H1 (cell line): ENCODE data around the gene CCL7. TPM values are rescaled to one million over a fixed set of nuclear protein-coding genes. Genes with fewer than 3 reads are reported as not detected.
A peak's percentile ranks its signal among the peaks of the same experiment; 100 is the strongest.

Experiments used
- CTCF ChIA-PET: fragments of 300-600 bp; sonication (Branson Sonifier 250); formaldehyde crosslinking; loops from one replicate; lab custom pipeline; 2021; ENCODE audit not compliant: partially characterized antibody; lab: Charles Lee
- POLR2A ChIA-PET: fragments of 300-600 bp; sonication (Branson Sonifier 250); formaldehyde crosslinking; loops from one replicate; lab custom pipeline; 2021; ENCODE audit warnings: inconsistent platforms; ENCODE audit not compliant: partially characterized antibody; lab: Charles Lee
- DNase-seq, 2 experiments: peaks; one replicate each; pipeline versions ENCODE4 v3.0.0 to v3.0.0-alpha.2; 2010 to 2022; ENCODE audit warnings: low spot score in 2 of 2, low read depth in 1 of 2, mixed read lengths in 1 of 2
- FAIRE-seq: peaks from 2 replicates; lab custom pipeline; 2011; peaks lifted over from hg19 to GRCh38; lab: Jason Lieb, UNC
- H2AFZ ChIP-seq: 2 replicates; pipeline ENCODE4 v1.8.1; 2012; ENCODE audit warnings: low read length, inconsistent platforms
- H2AK5ac ChIP-seq: 2 replicates; pipeline ENCODE4 v1.6.1; 2013; ENCODE audit warnings: low read depth, low read length
- H2BK120ac ChIP-seq: replicated peaks from 2 replicates; pipeline ENCODE3; 2013; ENCODE audit warnings: low read depth, low read length, inconsistent platforms
- H2BK12ac ChIP-seq: 2 replicates; pipeline ENCODE4 v1.6.1; 2013; ENCODE audit warnings: low read depth, low read length
- H2BK15ac ChIP-seq: 2 replicates; pipeline ENCODE4 v1.6.1; 2013; ENCODE audit warnings: low read length
- H2BK20ac ChIP-seq: 2 replicates; pipeline ENCODE4 v1.6.1; 2013; ENCODE audit warnings: low read length
- H2BK5ac ChIP-seq: 2 replicates; pipeline ENCODE4 v1.6.1; 2013; ENCODE audit warnings: low read depth, low read length
- H3K14ac ChIP-seq: 2 replicates; pipeline ENCODE4 v1.6.1; 2013; ENCODE audit warnings: inconsistent platforms; ENCODE audit not compliant: insufficient read length
- H3K18ac ChIP-seq: 2 replicates; pipeline ENCODE4 v1.6.1; 2013; ENCODE audit warnings: low read length; ENCODE audit errors: extremely low read depth
- H3K23ac ChIP-seq: 2 replicates; pipeline ENCODE4 v1.6.1; 2013; ENCODE audit warnings: inconsistent platforms; ENCODE audit not compliant: insufficient read length
- H3K23me2 ChIP-seq: 2 replicates; pipeline ENCODE4 v1.6.1; 2013; ENCODE audit warnings: low read depth, low read length
- H3K27ac ChIP-seq: 2 replicates; pipeline ENCODE4 v1.6.1; 2011; ENCODE audit warnings: low read depth, low read length, inconsistent platforms
- H3K27me3 ChIP-seq, 4 experiments: replicated peaks in 1 of 4; 1 replicate in 1 of 4; 2 replicates in 3 of 4; pipeline versions ENCODE4 v1.6.1 to v1.8.1; 2011 to 2013; ENCODE audit warnings: low read length in 3 of 4, mild to moderate bottlenecking in 3 of 4, inconsistent platforms in 2 of 4, mixed read lengths in 2 of 4, moderate library complexity in 1 of 4; ENCODE audit not compliant: control insufficient read depth in 3 of 4, insufficient read depth in 3 of 4; ENCODE audit errors: extremely low read depth in 1 of 4
- H3K36me3 ChIP-seq, 4 experiments: 2 replicates each; pipeline versions ENCODE4 v1.6.1 to v1.8.1; 2011 to 2013; ENCODE audit warnings: mild to moderate bottlenecking in 4 of 4, low read length in 3 of 4, moderate library complexity in 2 of 4, control low read depth in 1 of 4, inconsistent platforms in 1 of 4; ENCODE audit not compliant: insufficient read depth in 4 of 4, control insufficient read depth in 2 of 4
- H3K4ac ChIP-seq: replicated peaks from 2 replicates; pipeline ENCODE3; 2013; ENCODE audit warnings: low read length, low read depth, mixed read lengths, inconsistent platforms; ENCODE audit not compliant: insufficient read length
- H3K4me1 ChIP-seq, 4 experiments: replicated peaks in 1 of 4; 1 replicate in 1 of 4; 2 replicates in 3 of 4; pipeline versions ENCODE4 v1.6.1 to v1.8.1; 2011 to 2013; ENCODE audit warnings: low read length in 3 of 4, inconsistent platforms in 2 of 4, mixed read lengths in 1 of 4; ENCODE audit not compliant: insufficient read depth in 4 of 4, control insufficient read depth in 3 of 4
- H3K4me2 ChIP-seq, 2 experiments: 2 replicates each; pipeline versions ENCODE4 v1.6.1 to v1.8.1; 2011 to 2013; ENCODE audit warnings: low read depth in 2 of 2, low read length in 2 of 2, control low read depth in 1 of 2, inconsistent platforms in 1 of 2, mild to moderate bottlenecking in 1 of 2; ENCODE audit not compliant: insufficient read depth in 1 of 2
- H3K4me3 ChIP-seq, 4 experiments: fragments of 200-600, 300-600 bp in 1 of 4; sonication (generic), shearing (Covaris generic), sonication (Bioruptor Twin) in 1 of 4; 2 replicates each; pipeline versions ENCODE4 v1.5.1 to v1.8.1; 2011 to 2016; ENCODE audit warnings: low read length in 4 of 4, low read depth in 3 of 4, control low read depth in 2 of 4, inconsistent platforms in 2 of 4, mild to moderate bottlenecking in 2 of 4, mixed read lengths in 1 of 4, moderate library complexity in 1 of 4; ENCODE audit not compliant: insufficient read depth in 2 of 4; ENCODE audit errors: extremely low read depth in 1 of 4
- H3K56ac ChIP-seq: replicated peaks from 2 replicates; pipeline ENCODE3; 2013; ENCODE audit warnings: low read depth, mild to moderate bottlenecking, mixed read lengths, low read length, inconsistent platforms; ENCODE audit not compliant: insufficient read length
- H3K79me1 ChIP-seq: 2 replicates; pipeline ENCODE4 v1.6.1; 2013; ENCODE audit warnings: low read depth, low read length, control low read depth
- H3K79me2 ChIP-seq, 2 experiments: 2 replicates each; pipeline versions ENCODE4 v1.6.1 to v1.8.1; 2012 to 2013; ENCODE audit warnings: low read length in 2 of 2, mild to moderate bottlenecking in 2 of 2, inconsistent platforms in 1 of 2; ENCODE audit not compliant: insufficient read depth in 2 of 2, control insufficient read depth in 1 of 2
- H3K9ac ChIP-seq, 4 experiments: replicated peaks in 1 of 4; 1 replicate in 1 of 4; 2 replicates in 3 of 4; pipeline versions ENCODE4 v1.6.1 to v1.8.1; 2011 to 2013; ENCODE audit warnings: low read depth in 3 of 4, low read length in 3 of 4, control low read depth in 2 of 4, mild to moderate bottlenecking in 2 of 4, moderate library complexity in 2 of 4, inconsistent platforms in 1 of 4; ENCODE audit errors: extremely low read depth in 1 of 4
- H3K9me3 ChIP-seq, 2 experiments: 2 replicates each; pipeline versions ENCODE4 v1.6.1 to v1.8.1; 2012 to 2013; ENCODE audit warnings: mild to moderate bottlenecking in 2 of 2, moderate library complexity in 2 of 2, control low read depth in 1 of 2, inconsistent platforms in 1 of 2, low read depth in 1 of 2, low read length in 1 of 2, mixed read lengths in 1 of 2; ENCODE audit not compliant: insufficient read depth in 2 of 2
- H4K20me1 ChIP-seq, 2 experiments: replicated peaks in 1 of 2; 2 replicates each; pipeline versions ENCODE3 to v1.8.1; 2011 to 2013; ENCODE audit warnings: inconsistent platforms in 2 of 2, low read length in 2 of 2, mild to moderate bottlenecking in 1 of 2; ENCODE audit not compliant: insufficient read depth in 2 of 2, control insufficient read depth in 1 of 2
- H4K5ac ChIP-seq: 2 replicates; pipeline ENCODE4 v1.6.1; 2013; ENCODE audit warnings: low read length, low read depth, mixed read lengths, inconsistent platforms; ENCODE audit not compliant: insufficient read length
- H4K8ac ChIP-seq: 2 replicates; pipeline ENCODE4 v1.8.0; 2013; ENCODE audit warnings: mild to moderate bottlenecking, moderate library complexity, low read length, inconsistent platforms; ENCODE audit not compliant: insufficient read depth; ENCODE audit errors: extremely low read depth
- H4K91ac ChIP-seq: replicated peaks from 2 replicates; pipeline ENCODE3; 2013; ENCODE audit warnings: low read length, mixed read lengths, inconsistent platforms; ENCODE audit not compliant: insufficient read length
- GABPA ChIP-seq: IDR thresholded peaks from 2 replicates; pipeline ENCODE4 v1.6.1; 2011; ENCODE audit warnings: mild to moderate bottlenecking, low read length, moderate library complexity, borderline replicate concordance; ENCODE audit not compliant: insufficient read depth
- GTF2F1 ChIP-seq: IDR thresholded peaks from 2 replicates; pipeline ENCODE4 v1.6.1; 2012; ENCODE audit warnings: low read depth, low read length, improper control_type of control experiment, borderline replicate concordance
- MAFK ChIP-seq: IDR thresholded peaks from 2 replicates; pipeline ENCODE4 v1.6.1; 2012; ENCODE audit warnings: low read depth, mild to moderate bottlenecking, improper control_type of control experiment, low read length
- POU5F1 ChIP-seq: IDR thresholded peaks from 2 replicates; pipeline ENCODE4 v1.6.1; 2011; ENCODE audit warnings: low read depth, mild to moderate bottlenecking, low read length, moderate library complexity
- SP2 ChIP-seq: IDR thresholded peaks from 2 replicates; pipeline ENCODE4 v1.6.1; 2012; ENCODE audit warnings: mild to moderate bottlenecking, low read length, inconsistent platforms
- SUZ12 ChIP-seq: fragments of 200-600 bp; sonication (generic); IDR thresholded peaks from 2 replicates; pipeline ENCODE4 v1.6.1; 2012; ENCODE audit warnings: mild to moderate bottlenecking, inconsistent platforms, low read length, moderate library complexity, mixed read lengths
- TEAD4 ChIP-seq: IDR thresholded peaks from 2 replicates; pipeline ENCODE4 v1.6.1; 2012; ENCODE audit warnings: low read depth, low read length, inconsistent platforms, mixed read lengths
- whole genome bisulfite sequencing, 2 experiments: shearing (Covaris generic) in 1 of 2; methylation state at CpG; one replicate each; pipeline versions ENCODE4 v1.1.6 to v1.1.7; 2013 to 2015; ENCODE audit warnings: low lambda C conversion rate in 2 of 2, mixed read lengths in 2 of 2, inconsistent platforms in 1 of 2, low coverage in 1 of 2, missing lambda C conversion rate in 1 of 2; ENCODE audit not compliant: insufficient replicate concordance in 2 of 2, insufficient coverage in 1 of 2, insufficient read length in 1 of 2; ENCODE audit errors: extremely low coverage in 1 of 2, missing lambda C conversion rate in 1 of 2; 5-methylcytosine and 5-hydroxymethylcytosine counted together
- polyA plus RNA-seq, 7 experiments: library from polyadenylated mRNA; depleted of rRNA in 3 of 7; stranded (reverse) in 5 of 7; unstranded in 2 of 7; fragments of >200 nt in 5 of 7; fragments of 200-250 nt in 2 of 7; gene quantifications; 1 replicate in 5 of 7; 2 replicates in 1 of 7; 4 replicates in 1 of 7; pipeline versions ENCODE4 v1.2.1 to v1.2.3, GENCODE V29; 2011 to 2013; ENCODE audit warnings: missing spikeins in 2 of 7, mixed read lengths in 2 of 7
- total RNA-seq: library from RNA; stranded (reverse); fragmentation: NEBNext Ultra II Directional; extraction: Animal tissue kit (Norgen Biotek cat#: 25700); gene quantifications from 2 replicates; pipeline ENCODE4 v1.2.1, GENCODE V29; 2021
- TF ChIP-seq, protein P1 (sequence below): IDR thresholded peaks from 2 replicates; pipeline ENCODE4 v1.6.1; 2011; ENCODE audit warnings: low read depth, mild to moderate bottlenecking, low read length; ENCODE audit not compliant: insufficient read depth

The CCL7 gene
- total and polyA plus RNA-seq, 2 of the 8 experiments (the other 6 are each of a cell fraction or from before 2014, with no cell fraction given), result not detected

- Histone ChIP-seq H3K79me1 (no peaks in the 10 kb centered on the region), H3K14ac (no peak overlapping the region), H3K36me3 (no peaks in the 10 kb centered on the region), H3K56ac (no peak overlapping the region), H3K4me1 (peaks cover 4 to 11% (median 7%) of the 10 kb centered on the region in 4 experiments; a peak in 6 of 7 replicates), H4K8ac (no peak overlapping the region), H2BK12ac (no peak overlapping the region), H2BK5ac (no peak overlapping the region), H3K18ac (no peak overlapping the region), H3K4me3 (no peak overlapping the region), H2AFZ (no peak overlapping the region), H3K79me2 (no peaks in the 10 kb centered on the region), H4K20me1 (no peaks in the 10 kb centered on the region), H2BK120ac (no peak overlapping the region), H2AK5ac (no peak overlapping the region), H4K5ac (no peak overlapping the region), H3K9me3 (no peaks in the 10 kb centered on the region), H4K91ac (no peak overlapping the region), H3K27ac (no peak overlapping the region), H3K4me2 (no peak overlapping the region), H2BK15ac (no peak overlapping the region), H3K27me3 (no peaks in the 10 kb centered on the region), H3K4ac (no peak overlapping the region), H2BK20ac (0 out of 2 replicates have a peak overlapping the region, but pooled peaks have one; percentile 55), H3K23me2 (peaks cover 6% of the 10 kb centered on the region; the same call in 1 of the 2 replicates), H3K23ac (no peak overlapping the region), H3K9ac (no peak overlapping the region)
- no peak for DNase-seq
- WGBS, 2 experiments, result 94% methylated on average over 5 of the region's 5 CpGs; no CpG with 5 or more reads in 1 of the 2 experiments
- ChIA-PET CTCF (interaction anchor here (0.6 to 1.4 kb wide), 6 partner anchors 51 to 486 kb away, joined by 3 to 8 read pairs (median 4); no protein-coding TSS in a partner anchor), POLR2A (interaction anchor here (1.1 kb wide), 1 partner anchor 15 kb away, joined by 3 read pairs; no protein-coding TSS in a partner anchor)
- TF ChIP-seq SUZ12, result no peak
- no peak for TF ChIP-seq MAFK
- no peak for TF ChIP-seq SP2
- no peak for TF ChIP-seq TEAD4
- no peak for TF ChIP-seq POU5F1
- TF ChIP-seq GABPA, result no peak
- TF ChIP-seq GTF2F1, result no peak
- TF ChIP-seq, protein P1, sequence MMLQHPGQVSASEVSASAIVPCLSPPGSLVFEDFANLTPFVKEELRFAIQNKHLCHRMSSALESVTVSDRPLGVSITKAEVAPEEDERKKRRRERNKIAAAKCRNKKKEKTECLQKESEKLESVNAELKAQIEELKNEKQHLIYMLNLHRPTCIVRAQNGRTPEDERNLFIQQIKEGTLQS, result no peak
- no peak for FAIRE-seq
Observed at GRCh38 chr17:34252095-34252443, 18.0 kb upstream of the CCL7 start.
